Adipocyte (in vitro differentiated cells): ENCODE data around the gene IGHMBP2.

Source experiments
- DNase-seq: peaks from one replicate; pipeline ENCODE4 v3.0.0-alpha.2; 2015; ENCODE audit warnings: low read depth
- H3K27me3 ChIP-seq: replicated peaks from 2 replicates; pipeline ENCODE4 v1.7.0; 2013; ENCODE audit warnings: mild to moderate bottlenecking, low read length, moderate library complexity; ENCODE audit not compliant: control insufficient read depth, insufficient read depth
- H3K36me3 ChIP-seq: 2 replicates; pipeline ENCODE4 v1.7.0; 2013; ENCODE audit warnings: low read length, mild to moderate bottlenecking, moderate library complexity; ENCODE audit not compliant: control insufficient read depth, insufficient read depth, severe bottlenecking
- H3K4me1 ChIP-seq: 2 replicates; pipeline ENCODE4 v1.7.0; 2013; ENCODE audit warnings: mild to moderate bottlenecking, low read length, moderate library complexity; ENCODE audit not compliant: control insufficient read depth, insufficient read depth
- H3K4me3 ChIP-seq: 2 replicates; pipeline ENCODE4 v1.7.0; 2013; ENCODE audit warnings: mild to moderate bottlenecking, low read length, moderate library complexity
- H3K9ac ChIP-seq: 2 replicates; pipeline ENCODE4 v1.7.0; 2013; ENCODE audit warnings: mild to moderate bottlenecking, low read length, moderate library complexity
- H3K9me3 ChIP-seq: 2 replicates; pipeline ENCODE4 v1.7.0; 2013; ENCODE audit warnings: mild to moderate bottlenecking, low read length, moderate library complexity; ENCODE audit not compliant: control insufficient read depth

IGHMBP2 gene

GRCh38 chr11:68913188-68913587 lies 9.5 kb downstream of the IGHMBP2 start:
- no peak overlapping the region for H3K9ac ChIP-seq
- DNase-seq = no peak
- peaks cover 75% of the 10 kb centered on the region for H3K36me3 ChIP-seq

GRCh38 chr11:68914761-68915160 lies 11.1 kb downstream of the IGHMBP2 start:
- no peaks in the 10 kb centered on the region for H3K9me3 ChIP-seq
- H3K27me3 ChIP-seq = no peaks in the 10 kb centered on the region
- no peak overlapping the region for H3K4me3 ChIP-seq
- no peak overlapping the region for H3K9ac ChIP-seq
- no peak for DNase-seq
- peaks cover 81% of the 10 kb centered on the region for H3K36me3 ChIP-seq
- H3K4me1 ChIP-seq = no peaks in the 10 kb centered on the region

More at GRCh38 chr11:68913188-68913587, 9.5 kb downstream of the IGHMBP2 start:
- no peak overlapping the region for H3K4me3 ChIP-seq
- H3K4me1 ChIP-seq = no peaks in the 10 kb centered on the region
- H3K9me3 ChIP-seq = no peaks in the 10 kb centered on the region
- no peaks in the 10 kb centered on the region for H3K27me3 ChIP-seq

GRCh38 chr11:68916439-68916838 lies 12.7 kb downstream of the IGHMBP2 start:
- Histone ChIP-seq H3K4me1 (no peaks in the 10 kb centered on the region), H3K36me3 (peaks cover 79% of the 10 kb centered on the region), H3K9me3 (no peaks in the 10 kb centered on the region), H3K27me3 (no peaks in the 10 kb centered on the region), H3K4me3 (no peak overlapping the region), H3K9ac (no peak overlapping the region)
- DNase-seq = no peak

GRCh38 chr11:68923614-68924013 lies 19.9 kb downstream of the IGHMBP2 start:
- DNase-seq = no peak
- Histone ChIP-seq H3K4me1 (peaks cover 9% of the 10 kb centered on the region), H3K9ac (no peak overlapping the region), H3K4me3 (no peak overlapping the region), H3K27me3 (no peaks in the 10 kb centered on the region), H3K36me3 (peaks cover 83% of the 10 kb centered on the region), H3K9me3 (peaks cover 11% of the 10 kb centered on the region)

- Histone ChIP-seq H3K4me3 (no peak overlapping the region), H3K9ac (no peak overlapping the region), H3K4me1 (peaks cover 9% of the 10 kb centered on the region), H3K36me3 (peaks cover 83% of the 10 kb centered on the region), H3K27me3 (no peaks in the 10 kb centered on the region), H3K9me3 (peaks cover 11% of the 10 kb centered on the region)
- no peak for DNase-seq
Observed at GRCh38 chr11:68924073-68924925, 20.6 kb downstream of the IGHMBP2 start.

- H3K36me3 ChIP-seq = peaks cover 82% of the 10 kb centered on the region
Observed at GRCh38 chr11:68925611-68926010, 21.9 kb downstream of the IGHMBP2 start.

GRCh38 chr11:68927280-68928135 lies 23.8 kb downstream of the IGHMBP2 start:
- peaks cover 9% of the 10 kb centered on the region for H3K4me1 ChIP-seq
- H3K9ac ChIP-seq = no peak overlapping the region
- peaks cover 11% of the 10 kb centered on the region for H3K9me3 ChIP-seq
- peak; percentile 23 for DNase-seq
- H3K36me3 ChIP-seq = peaks cover 75% of the 10 kb centered on the region
- no peaks in the 10 kb centered on the region for H3K27me3 ChIP-seq
- H3K4me3 ChIP-seq = no peak overlapping the region

More at GRCh38 chr11:68925611-68926010, 21.9 kb downstream of the IGHMBP2 start:
- peak overlapping the region; percentile 44 for H3K4me3 ChIP-seq
- DNase-seq = no peak
- H3K9me3 ChIP-seq = peaks cover 11% of the 10 kb centered on the region
- H3K9ac ChIP-seq = no peak overlapping the region
- H3K27me3 ChIP-seq = no peaks in the 10 kb centered on the region
- H3K4me1 ChIP-seq = peaks cover 9% of the 10 kb centered on the region

GRCh38 chr11:68928136-68928880 lies 24.6 kb downstream of the IGHMBP2 start:
- H3K9me3 ChIP-seq = peaks cover 11% of the 10 kb centered on the region
- no peaks in the 10 kb centered on the region for H3K27me3 ChIP-seq
- no peak overlapping the region for H3K9ac ChIP-seq
- peaks cover 9% of the 10 kb centered on the region for H3K4me1 ChIP-seq
- H3K4me3 ChIP-seq = no peak overlapping the region
- peaks cover 74% of the 10 kb centered on the region for H3K36me3 ChIP-seq
- DNase-seq = no peak

- Histone ChIP-seq H3K4me1 (peaks cover 6% of the 10 kb centered on the region), H3K9ac (no peak overlapping the region), H3K4me3 (no peak overlapping the region), H3K27me3 (no peaks in the 10 kb centered on the region), H3K36me3 (peaks cover 76% of the 10 kb centered on the region), H3K9me3 (peaks cover 11% of the 10 kb centered on the region)
- no peak for DNase-seq
Observed at GRCh38 chr11:68929135-68929534, 25.4 kb downstream of the IGHMBP2 start.

GRCh38 chr11:68929706-68930570 lies 26.2 kb downstream of the IGHMBP2 start:
- Histone ChIP-seq H3K27me3 (no peaks in the 10 kb centered on the region), H3K4me1 (no peaks in the 10 kb centered on the region), H3K9ac (no peak overlapping the region), H3K36me3 (peaks cover 76% of the 10 kb centered on the region), H3K4me3 (no peak overlapping the region), H3K9me3 (peaks cover 11% of the 10 kb centered on the region)
- no peak for DNase-seq
